IPS DF 19.7 (cell line): Measurements from ENCODE around the gene GAMT.
A peak's percentile ranks its signal among the peaks of the same experiment; 100 is the strongest.

Source experiments
- DNase-seq: peaks from one replicate; pipeline ENCODE4 v3.0.0-alpha.2; 2013; ENCODE audit warnings: low read depth, low spot score

The GAMT gene

GRCh38 chr19:1418951-1419738, 17.8 kb upstream of the GAMT start:
- DNase-seq: no peak

GRCh38 chr19:1418496-1418775, 17.1 kb upstream of the GAMT start:
- no peak for DNase-seq

- DNase-seq: no peak
These were observed 16.5 kb upstream of the GAMT start for GRCh38 chr19:1417681-1418495.

GRCh38 chr19:1417145-1417544, 15.8 kb upstream of the GAMT start:
- no peak for DNase-seq

GRCh38 chr19:1416014-1416841, 14.9 kb upstream of the GAMT start:
- no peak for DNase-seq

DNA sequence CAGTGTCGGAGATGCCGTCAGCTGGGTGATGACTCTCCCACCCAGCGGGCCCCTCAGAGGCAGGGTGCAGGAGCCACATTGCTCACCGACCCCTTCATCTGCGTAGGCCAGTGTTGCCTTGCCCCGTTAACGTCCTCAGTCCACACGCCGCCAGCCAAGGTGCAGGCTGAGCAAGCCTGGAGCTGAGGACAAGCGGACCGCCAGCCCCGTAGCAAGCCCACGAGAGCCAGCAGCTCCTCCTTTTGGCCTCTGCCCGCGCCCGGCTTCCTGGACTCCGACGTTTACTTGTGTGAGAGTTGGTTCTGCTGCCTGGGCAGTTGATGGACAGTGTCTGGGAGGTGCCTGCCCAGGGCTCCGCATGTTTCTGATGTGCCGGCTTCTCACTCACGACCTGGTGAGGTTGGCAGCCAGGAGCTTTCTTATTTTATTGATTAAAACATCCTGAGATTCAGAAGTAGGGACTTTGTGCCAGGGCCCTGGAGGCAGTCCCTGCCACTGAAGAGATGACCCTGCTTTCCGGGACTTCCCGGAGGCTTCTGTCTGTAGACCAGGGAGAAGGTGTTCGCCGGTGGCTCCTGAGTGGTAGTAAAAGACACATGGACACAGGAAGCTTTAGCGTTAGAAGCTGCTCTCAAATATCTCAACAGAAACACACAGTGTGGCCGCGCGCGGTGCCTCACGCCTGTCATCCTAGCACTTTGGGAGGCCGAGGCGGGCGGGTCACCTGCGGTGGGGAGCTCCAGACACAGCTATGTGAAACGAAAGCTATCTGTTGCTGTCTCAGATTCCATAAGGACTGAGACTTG, 11.9 kb upstream of the GAMT start:
- no peak for DNase-seq

DNA sequence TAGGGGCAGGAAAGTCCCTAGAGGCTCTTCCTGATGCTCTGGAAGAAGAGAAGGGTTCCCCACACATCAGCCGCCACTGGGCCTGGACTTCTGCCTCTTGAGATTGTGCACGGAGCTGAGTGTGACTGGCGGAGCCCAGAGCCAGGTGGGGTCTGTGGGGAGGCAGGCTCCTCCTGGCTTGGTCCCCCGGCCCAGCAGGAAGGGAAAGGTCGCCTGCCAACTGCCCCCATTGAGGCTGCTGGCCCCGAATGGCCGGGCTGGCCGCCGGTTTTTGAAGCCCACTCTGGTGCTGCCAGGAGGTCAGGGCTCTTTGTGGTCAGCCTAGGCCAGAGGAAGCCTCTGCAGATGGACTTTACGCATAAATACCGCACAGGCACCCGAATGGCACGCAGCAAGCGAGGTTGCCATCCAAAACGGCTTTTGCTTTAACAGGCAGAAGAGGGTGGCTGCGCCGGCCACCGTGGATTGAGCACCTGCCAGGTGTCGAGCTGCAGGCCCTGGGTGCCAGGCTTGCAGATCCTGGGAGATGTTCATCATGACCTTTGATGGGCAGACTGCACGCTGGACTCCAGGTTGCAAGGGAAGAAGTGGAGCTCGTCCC, 11.1 kb upstream of the GAMT start:
- DNase-seq: no peak

DNA sequence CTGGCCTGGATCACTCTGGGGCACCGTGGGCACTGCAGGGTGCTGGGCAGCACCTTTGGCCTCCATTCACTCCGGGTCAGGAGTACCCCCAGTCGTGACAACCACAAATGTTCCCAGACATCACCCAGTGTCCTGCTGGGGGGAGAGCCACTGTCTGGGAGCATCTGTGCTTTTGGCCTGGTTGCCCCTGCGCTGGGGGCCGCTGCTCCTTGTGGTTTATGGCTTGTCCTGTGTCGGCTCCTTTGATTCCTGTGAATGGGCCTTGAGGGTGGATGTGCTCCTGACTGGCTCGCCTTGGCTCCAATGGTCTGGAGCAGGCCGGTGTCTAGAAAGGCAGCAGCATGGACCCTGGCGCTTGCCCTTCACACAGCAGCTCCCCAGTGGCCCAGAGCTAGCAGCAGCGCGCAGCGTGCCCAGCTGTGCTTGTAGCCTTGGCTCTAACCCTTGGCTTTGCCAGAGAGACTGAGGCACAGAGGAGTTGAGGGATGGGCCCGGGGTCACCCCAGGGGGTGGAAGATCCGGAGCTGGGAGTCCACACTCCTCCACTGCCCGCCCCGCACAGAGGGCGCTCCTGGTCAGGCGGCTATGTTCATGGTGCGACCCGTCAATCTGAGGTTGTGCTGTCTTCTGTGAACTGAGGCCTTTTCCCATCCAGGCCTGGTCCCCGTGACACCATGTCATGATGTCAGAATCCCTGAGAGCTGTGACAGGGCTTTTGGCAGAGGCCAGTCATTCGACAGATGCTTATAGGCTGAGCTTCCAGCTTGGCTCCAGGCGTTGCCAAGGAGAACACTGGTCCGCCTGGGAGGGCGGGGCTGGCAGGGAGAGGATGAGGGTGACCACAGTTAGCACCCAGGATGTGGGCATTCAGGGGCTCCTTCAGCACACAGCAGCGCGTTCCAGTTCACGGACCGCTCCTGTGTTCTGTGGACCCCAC, 10.2 kb upstream of the GAMT start:
- no peak for DNase-seq

DNA sequence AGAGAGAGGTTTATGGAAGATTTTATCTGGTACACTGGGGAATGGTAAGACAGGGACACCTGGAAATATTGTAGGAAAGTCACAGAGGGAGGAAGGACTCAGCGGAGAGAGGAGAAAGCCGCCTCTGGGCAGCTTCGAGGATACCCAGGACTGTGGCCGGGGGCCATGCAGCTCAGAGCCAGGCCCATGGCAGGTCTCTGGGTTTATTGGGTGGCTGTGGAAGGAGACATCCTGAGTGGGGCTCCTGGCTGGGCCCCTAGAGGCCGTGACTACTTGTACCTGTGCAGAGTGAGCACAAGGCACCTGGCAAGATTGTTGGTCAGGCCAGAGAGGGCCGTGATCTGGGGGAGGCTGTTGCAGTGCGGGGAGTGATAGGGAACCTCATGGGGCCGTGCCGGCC, 9.4 kb upstream of the GAMT start:
- DNase-seq: no peak

DNA sequence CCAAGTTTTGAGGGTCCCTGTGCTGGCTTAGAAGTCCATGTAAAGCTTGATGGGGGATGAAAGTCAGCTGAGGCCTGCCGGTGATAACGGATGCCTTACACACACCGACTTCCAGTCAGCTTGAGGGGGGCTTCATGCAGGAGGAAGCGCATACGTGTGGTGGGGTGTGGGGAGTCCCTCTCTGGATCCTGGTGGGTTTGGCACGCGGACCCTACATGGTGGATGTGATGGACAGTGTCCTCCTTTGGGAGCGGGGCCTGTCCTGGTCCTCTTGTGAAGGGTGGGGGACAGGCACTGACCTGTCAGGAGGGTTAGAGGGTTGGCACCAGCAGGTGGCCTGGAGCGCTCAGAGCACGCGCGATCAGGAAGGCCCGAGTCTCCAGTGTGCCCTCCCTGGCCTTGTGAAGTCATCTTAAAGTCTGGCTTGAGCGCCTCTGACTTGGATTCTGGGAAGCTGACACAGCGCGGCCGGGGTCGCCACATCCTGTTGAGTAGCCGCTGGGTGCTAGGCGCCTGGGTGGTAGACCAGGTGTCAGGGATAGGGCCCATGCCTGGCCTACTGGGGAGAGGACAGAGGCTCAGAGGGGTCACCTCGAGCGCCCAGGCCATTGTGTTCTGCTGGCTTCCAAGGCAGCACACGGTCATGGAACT, 8.9 kb upstream of the GAMT start:
- DNase-seq: no peak

- no peak for DNase-seq
These were observed 8.1 kb upstream of the GAMT start for GRCh38 chr19:1409204-1410005.

- no peak for DNase-seq
These were observed 7.2 kb upstream of the GAMT start for GRCh38 chr19:1408300-1409203.

DNA sequence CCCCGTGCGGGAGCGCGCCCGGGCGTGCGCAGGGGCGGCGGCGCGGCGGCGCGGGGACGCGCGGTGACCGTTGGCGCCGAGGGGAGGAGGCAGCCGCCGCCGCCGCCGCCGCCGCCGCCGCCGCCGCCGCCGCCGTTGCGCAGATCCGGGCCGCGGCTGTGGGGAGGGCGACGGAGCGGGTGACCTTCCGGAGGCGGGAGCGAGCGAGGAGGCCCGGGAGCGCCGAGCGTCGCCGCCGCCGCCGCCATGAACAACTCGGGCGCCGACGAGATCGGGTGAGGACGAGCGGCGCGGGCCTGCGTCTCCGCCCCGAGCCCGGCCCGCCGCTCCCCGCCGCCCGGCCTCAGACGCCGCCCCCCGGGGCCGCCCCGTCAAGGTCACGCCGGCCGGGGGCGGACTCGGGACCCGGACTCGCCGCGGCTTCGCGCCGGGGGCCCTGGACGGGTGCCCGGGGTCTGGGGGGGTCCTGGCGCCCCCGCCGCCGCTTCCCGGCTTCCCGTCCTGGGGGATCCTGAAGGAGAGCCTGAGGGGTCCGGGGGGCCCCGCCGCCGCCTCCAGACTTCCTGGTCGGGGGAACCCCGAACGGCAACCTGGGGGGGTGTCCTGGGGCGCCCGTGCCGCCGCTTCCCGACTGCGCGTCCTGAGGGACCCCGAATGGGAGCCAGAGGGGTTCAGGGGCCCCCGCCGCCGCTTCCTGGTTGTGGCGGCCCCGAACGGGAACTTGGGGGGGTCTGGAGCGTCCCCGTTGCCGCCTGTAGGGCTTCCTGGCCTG, 6.4 kb upstream of the GAMT start, which contains the start of gene DAZAP1:
Gene DAZAP1 (plus strand): TSS at position 59 of the 772 bp plus-strand sequence. CDS start 188 bp downstream, at position 247.
- DNase-seq: no peak

DNA sequence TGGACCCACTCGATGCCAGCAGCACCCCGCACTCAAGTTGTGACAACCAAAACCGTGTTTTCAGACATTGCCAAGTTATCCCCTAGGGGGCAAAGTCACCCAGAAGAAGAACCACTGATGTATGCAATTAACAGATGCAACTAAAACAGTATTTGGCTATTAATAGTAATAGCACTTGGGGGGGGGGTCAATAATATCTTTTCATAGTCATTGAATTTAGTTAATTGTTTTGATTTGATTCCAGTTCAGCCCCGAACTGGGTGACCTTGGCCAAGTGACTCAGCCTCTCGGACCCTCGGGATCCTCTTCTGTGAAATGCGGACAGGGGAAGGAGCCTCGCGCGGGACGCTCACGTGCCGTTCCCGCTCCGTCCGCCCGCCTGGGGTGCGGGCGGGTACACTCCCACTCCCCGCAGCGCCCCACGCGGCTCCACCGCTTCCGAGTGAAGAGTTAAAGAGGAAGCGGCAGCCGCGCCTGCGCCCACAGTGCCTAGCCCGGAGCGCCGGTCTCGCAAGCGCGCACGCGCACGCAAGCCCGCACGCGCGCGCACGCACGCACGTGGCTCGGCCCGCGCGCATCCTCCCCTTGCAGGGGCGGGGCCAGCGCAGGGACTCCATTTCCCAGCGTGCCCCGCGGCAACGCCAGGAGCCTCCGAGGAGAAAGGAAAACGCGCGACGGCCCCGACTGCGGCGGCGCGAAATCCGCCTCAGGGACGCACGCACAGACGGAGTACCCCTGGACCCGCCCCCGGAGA, 5.6 kb upstream of the GAMT start:
- DNase-seq: peak; percentile 81

DNA sequence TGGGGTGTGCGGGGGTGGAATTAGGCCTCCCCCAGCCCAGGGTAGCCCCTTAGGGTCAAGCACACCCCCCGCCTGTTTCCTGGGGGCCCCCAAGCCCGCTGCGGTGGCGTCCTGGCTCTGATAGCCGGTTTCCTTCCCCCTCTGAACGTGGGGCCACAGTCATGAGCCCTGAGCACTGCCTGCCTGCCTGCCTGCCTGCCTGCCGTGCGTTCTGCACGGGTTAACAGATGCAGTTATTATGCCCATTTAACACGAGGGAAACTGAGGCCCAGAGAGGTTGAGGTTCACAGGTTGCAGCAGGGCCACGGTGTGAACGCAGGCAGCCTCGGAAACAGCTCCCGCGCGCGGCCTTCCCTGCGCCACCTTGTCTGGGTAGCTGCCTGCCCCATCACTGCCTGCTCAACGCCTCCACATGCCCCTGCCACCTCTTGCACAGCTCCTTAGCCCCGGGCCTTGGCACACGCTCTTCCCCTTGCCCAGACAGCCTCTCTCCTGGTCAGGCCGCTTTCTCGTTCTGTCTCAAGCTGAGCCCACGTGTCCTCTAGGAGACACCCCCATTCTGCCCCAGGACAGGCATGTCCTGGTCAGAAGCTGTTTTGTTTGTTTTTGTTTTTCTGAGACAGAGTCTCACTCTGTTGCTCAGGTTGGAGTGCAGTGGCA, 1.2 kb upstream of the GAMT start:
- no peak for DNase-seq

DNA sequence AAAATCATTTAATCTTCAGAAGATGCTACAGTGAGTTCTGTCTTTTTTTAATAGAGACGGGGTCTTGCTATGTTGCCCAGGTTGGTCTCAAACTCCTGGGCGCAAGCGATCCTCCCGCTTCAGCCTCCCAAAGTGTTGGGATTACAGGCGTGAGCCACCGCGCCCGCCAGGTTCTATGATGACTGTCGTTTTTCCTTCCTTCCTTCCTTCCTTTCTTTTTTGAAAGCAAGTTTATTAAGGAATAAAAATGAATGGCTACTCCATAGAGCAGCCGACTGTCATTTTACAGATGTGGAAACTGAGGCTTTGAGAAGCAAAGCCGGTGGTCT, 511 bp upstream of the GAMT start:
- no peak for DNase-seq
